IMR-90 (cell line): ENCODE measurements around the gene SERPINA12. TPM values are rescaled to one million over a fixed set of nuclear protein-coding genes. Genes with fewer than 3 reads are reported as not detected.

ENCODE experiments used
- ATAC-seq: fragments of 200-7000 bp; cut with Tn5 transposase; 2 replicates; pipeline ENCODE4 v1.9.1; 2020; ENCODE audit warnings: low read depth, mild to moderate bottlenecking, moderate library complexity
- BruUV-seq: library from RNA; stranded (reverse); fragments of 400-500 nt; replicated peaks from 2 replicates; lab custom pipeline; 2021; lab: Mats Ljungman, UMichigan
- CTCF ChIA-PET: fragments of 300-600 bp; formaldehyde crosslinking; extraction: SDS; loops from one replicate; lab custom pipeline; 2021; ENCODE audit warnings: antibody characterized with exemption; lab: Yijun Ruan, JAX
- POLR2A ChIA-PET: fragments of 300-600 bp; sonication (Branson Sonifier 250); formaldehyde crosslinking; loops from one replicate; lab custom pipeline; 2022; ENCODE audit warnings: antibody characterized with exemption; ENCODE audit not compliant: unreplicated experiment; lab: Charles Lee
- DNase-seq: peaks from one replicate; pipeline ENCODE4 v3.0.0; 2013
- H2AFZ ChIP-seq: replicated peaks from 2 replicates; pipeline ENCODE3; 2013; ENCODE audit warnings: low read length, mild to moderate bottlenecking; ENCODE audit not compliant: poor library complexity
- H2AK5ac ChIP-seq: 2 replicates; pipeline ENCODE4 v1.6.1; 2013; ENCODE audit warnings: low read depth, low read length, inconsistent platforms
- H2AK9ac ChIP-seq: replicated peaks from 2 replicates; pipeline ENCODE3; 2013; ENCODE audit warnings: mild to moderate bottlenecking, low read depth, low read length, moderate library complexity; ENCODE audit not compliant: poor library complexity
- H2BK120ac ChIP-seq: 2 replicates; pipeline ENCODE4 v1.6.1; 2013; ENCODE audit warnings: low read depth, low read length, inconsistent platforms
- H2BK15ac ChIP-seq: 3 replicates; pipeline ENCODE4 v1.6.1; 2013; ENCODE audit warnings: low read depth, low read length, inconsistent platforms
- H2BK20ac ChIP-seq: 2 replicates; pipeline ENCODE4 v1.6.1; 2013; ENCODE audit warnings: low read depth, mild to moderate bottlenecking, inconsistent platforms, low read length, moderate library complexity
- H2BK5ac ChIP-seq: 2 replicates; pipeline ENCODE4 v1.6.1; 2013; ENCODE audit warnings: mild to moderate bottlenecking, low read depth, low read length, inconsistent platforms; ENCODE audit not compliant: poor library complexity, severe bottlenecking
- H3K14ac ChIP-seq: replicated peaks from 2 replicates; pipeline ENCODE4 v1.6.1; 2013; ENCODE audit warnings: low read depth, low read length, inconsistent platforms
- H3K18ac ChIP-seq: 2 replicates; pipeline ENCODE4 v1.6.1; 2013; ENCODE audit warnings: low read depth, low read length, control low read depth
- H3K23ac ChIP-seq: 2 replicates; pipeline ENCODE4 v1.6.1; 2013; ENCODE audit warnings: low read depth, low read length, inconsistent platforms
- H3K27ac ChIP-seq: 2 replicates; pipeline ENCODE4 v1.5.1; 2013; ENCODE audit warnings: mild to moderate bottlenecking, control low read depth, low read length; ENCODE audit not compliant: insufficient read depth
- H3K27me3 ChIP-seq: 2 replicates; pipeline ENCODE4 v1.6.1; 2013; ENCODE audit warnings: low read length; ENCODE audit not compliant: control insufficient read depth, insufficient read depth
- H3K36me3 ChIP-seq: 2 replicates; pipeline ENCODE4 v1.6.1; 2013; ENCODE audit warnings: low read length, mixed read lengths; ENCODE audit not compliant: control insufficient read depth, insufficient read depth
- H3K4ac ChIP-seq: 2 replicates; pipeline ENCODE4 v1.6.1; 2013; ENCODE audit warnings: low read depth, low read length, inconsistent platforms
- H3K4me1 ChIP-seq: 2 replicates; pipeline ENCODE4 v1.6.1; 2013; ENCODE audit warnings: low read length, mixed read lengths; ENCODE audit not compliant: control insufficient read depth, insufficient read depth
- H3K4me2 ChIP-seq: 2 replicates; pipeline ENCODE4 v1.6.1; 2013; ENCODE audit warnings: low read depth, mild to moderate bottlenecking, control low read depth, low read length, moderate library complexity
- H3K4me3 ChIP-seq: 2 replicates; pipeline ENCODE4 v1.5.1; 2013; ENCODE audit warnings: low read depth, mild to moderate bottlenecking, control low read depth, low read length, moderate library complexity; ENCODE audit not compliant: insufficient read depth
- H3K56ac ChIP-seq: 2 replicates; pipeline ENCODE4 v1.6.1; 2013; ENCODE audit warnings: low read length, inconsistent platforms; ENCODE audit not compliant: insufficient read depth; ENCODE audit errors: extremely low read depth
- H3K79me1 ChIP-seq, 2 experiments: 2 replicates each; pipeline ENCODE4 v1.6.1; 2013; ENCODE audit warnings: low read length in 2 of 2, inconsistent platforms in 1 of 2, low read depth in 1 of 2
- H3K9ac ChIP-seq: 2 replicates; pipeline ENCODE4 v1.6.1; 2013; ENCODE audit warnings: low read depth, low read length, control low read depth
- H3K9me1 ChIP-seq: 2 replicates; pipeline ENCODE4 v1.6.1; 2013; ENCODE audit warnings: low read length, inconsistent platforms; ENCODE audit not compliant: insufficient read depth
- H3K9me3 ChIP-seq: 2 replicates; pipeline ENCODE4 v1.6.1; 2013; ENCODE audit warnings: low read length; ENCODE audit not compliant: control insufficient read depth, insufficient read depth
- H4K20me1 ChIP-seq: 2 replicates; pipeline ENCODE4 v1.6.1; 2013; ENCODE audit warnings: low read length, inconsistent platforms; ENCODE audit not compliant: insufficient read depth
- H4K5ac ChIP-seq: 2 replicates; pipeline ENCODE4 v1.6.1; 2013; ENCODE audit warnings: mild to moderate bottlenecking, low read depth, low read length, control low read depth
- H4K8ac ChIP-seq, 2 experiments: 2 replicates each; pipeline ENCODE4 v1.6.1; 2013; ENCODE audit warnings: low read depth in 2 of 2, low read length in 2 of 2, control low read depth in 1 of 2, inconsistent platforms in 1 of 2
- H4K91ac ChIP-seq: 2 replicates; pipeline ENCODE4 v1.6.1; 2013; ENCODE audit warnings: low read depth, low read length, inconsistent platforms; ENCODE audit not compliant: insufficient read depth
- BHLHE40 ChIP-seq: fragments of 150-350 bp; IDR thresholded peaks from 2 replicates; pipeline ENCODE4 v1.6.1; 2016; ENCODE audit warnings: mild to moderate bottlenecking, low read depth, low read length
- CHD1 ChIP-seq: IDR thresholded peaks from 2 replicates; pipeline ENCODE4 v1.6.1; 2012; ENCODE audit warnings: low read depth, low read length, improper control_type of control experiment
- FOS ChIP-seq: fragments of 150-350 bp; IDR thresholded peaks from 2 replicates; pipeline ENCODE4 v1.6.1; 2016; ENCODE audit warnings: low read depth, low read length
- RCOR1 ChIP-seq: IDR thresholded peaks from 2 replicates; pipeline ENCODE4 v1.6.1; 2012; ENCODE audit warnings: mild to moderate bottlenecking, low read length, improper control_type of control experiment; ENCODE audit not compliant: insufficient replicate concordance
- WGBS, 2 experiments: methylation state at CpG; one replicate each; pipeline versions ENCODE4 v1.1.5 to v1.1.7; 2013; ENCODE audit warnings: missing lambda C conversion rate in 2 of 2; ENCODE audit not compliant: insufficient read length in 1 of 2; ENCODE audit errors: extremely low coverage in 2 of 2; 5-methylcytosine and 5-hydroxymethylcytosine counted together
- dilution Hi-C: fragments of 300-500 bp; cut with HindIII; formaldehyde crosslinking; loops from one replicate; pipeline ENCODE4 v1.14.3; 2018; ENCODE audit warnings: low sequenced_read_pairs; ENCODE audit not compliant: unreplicated experiment
- in situ Hi-C: fragments of 300-500 bp; cut with MboI; formaldehyde crosslinking; loops from 3 replicates; pipeline ENCODE4 v1.14.3; 2019; ENCODE audit warnings: low sequenced_read_pairs, inconsistent platforms, mixed read lengths
- intact Hi-C: fragments of 100-400 bp; cut with micrococcal nuclease; formaldehyde crosslinking; loops from 2 replicates; pipeline ENCODE4 v1.10.0; 2022
- polyA plus RNA-seq, 3 experiments: library from polyadenylated mRNA; depleted of rRNA; stranded (reverse); fragments of >200 nt; gene quantifications; 2 replicates each; pipeline ENCODE4 v1.2.3, GENCODE V29; 2012; ENCODE audit warnings: low replicate concordance in 1 of 3
- total RNA-seq: library from RNA; depleted of rRNA; stranded (reverse); fragments of >200 nt; gene quantifications from 2 replicates; pipeline ENCODE4 v1.2.3, GENCODE V29; 2012
- TF ChIP-seq, protein P1 (sequence below): conservative IDR thresholded peaks from 2 replicates; pipeline ENCODE4 v1.5.1; 2012; ENCODE audit warnings: mild to moderate bottlenecking, low read depth, low read length, improper control_type of control experiment
- TF ChIP-seq, protein P2 (sequence below): fragments of 150-350 bp; IDR thresholded peaks from 2 replicates; pipeline ENCODE4 v1.6.1; 2016; ENCODE audit warnings: low read depth, mild to moderate bottlenecking, low read length, moderate library complexity, borderline replicate concordance

Gene SERPINA12
- total and polyA plus RNA-seq, 2 of the 4 experiments (the other 2 are of a cell fraction) = not detected

DNA sequence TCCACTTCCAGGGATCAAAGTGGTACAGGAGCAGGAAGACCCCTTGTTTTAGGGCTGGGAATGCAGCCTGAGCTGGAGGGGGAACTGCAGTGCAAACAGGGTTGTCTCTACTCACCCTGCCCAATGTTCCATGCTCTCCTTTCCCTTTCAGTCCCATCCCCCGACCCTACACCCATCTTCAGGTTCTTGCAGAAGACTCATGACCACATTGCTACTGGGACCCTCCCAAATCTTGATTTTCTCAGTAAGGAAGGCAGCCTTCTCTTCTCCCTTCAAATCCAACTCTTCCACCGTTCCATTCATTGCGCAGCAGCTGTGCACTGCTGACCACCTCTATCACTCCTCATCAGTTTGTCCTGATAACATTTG, 58.6 kb downstream of the SERPINA12 start:
- TF ChIP-seq BHLHE40 (no peak), FOS (no peak), RCOR1 (no peak), CHD1 (no peak)
- TF ChIP-seq, protein P1, sequence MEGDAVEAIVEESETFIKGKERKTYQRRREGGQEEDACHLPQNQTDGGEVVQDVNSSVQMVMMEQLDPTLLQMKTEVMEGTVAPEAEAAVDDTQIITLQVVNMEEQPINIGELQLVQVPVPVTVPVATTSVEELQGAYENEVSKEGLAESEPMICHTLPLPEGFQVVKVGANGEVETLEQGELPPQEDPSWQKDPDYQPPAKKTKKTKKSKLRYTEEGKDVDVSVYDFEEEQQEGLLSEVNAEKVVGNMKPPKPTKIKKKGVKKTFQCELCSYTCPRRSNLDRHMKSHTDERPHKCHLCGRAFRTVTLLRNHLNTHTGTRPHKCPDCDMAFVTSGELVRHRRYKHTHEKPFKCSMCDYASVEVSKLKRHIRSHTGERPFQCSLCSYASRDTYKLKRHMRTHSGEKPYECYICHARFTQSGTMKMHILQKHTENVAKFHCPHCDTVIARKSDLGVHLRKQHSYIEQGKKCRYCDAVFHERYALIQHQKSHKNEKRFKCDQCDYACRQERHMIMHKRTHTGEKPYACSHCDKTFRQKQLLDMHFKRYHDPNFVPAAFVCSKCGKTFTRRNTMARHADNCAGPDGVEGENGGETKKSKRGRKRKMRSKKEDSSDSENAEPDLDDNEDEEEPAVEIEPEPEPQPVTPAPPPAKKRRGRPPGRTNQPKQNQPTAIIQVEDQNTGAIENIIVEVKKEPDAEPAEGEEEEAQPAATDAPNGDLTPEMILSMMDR = no peak
- TF ChIP-seq, protein P2, sequence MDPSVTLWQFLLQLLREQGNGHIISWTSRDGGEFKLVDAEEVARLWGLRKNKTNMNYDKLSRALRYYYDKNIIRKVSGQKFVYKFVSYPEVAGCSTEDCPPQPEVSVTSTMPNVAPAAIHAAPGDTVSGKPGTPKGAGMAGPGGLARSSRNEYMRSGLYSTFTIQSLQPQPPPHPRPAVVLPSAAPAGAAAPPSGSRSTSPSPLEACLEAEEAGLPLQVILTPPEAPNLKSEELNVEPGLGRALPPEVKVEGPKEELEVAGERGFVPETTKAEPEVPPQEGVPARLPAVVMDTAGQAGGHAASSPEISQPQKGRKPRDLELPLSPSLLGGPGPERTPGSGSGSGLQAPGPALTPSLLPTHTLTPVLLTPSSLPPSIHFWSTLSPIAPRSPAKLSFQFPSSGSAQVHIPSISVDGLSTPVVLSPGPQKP = no peak

More for the DNA sequence above, 58.6 kb downstream of the SERPINA12 start:
- Histone ChIP-seq H2AK5ac (no peak overlapping the region), H2BK5ac (no peak overlapping the region), H3K14ac (no peak overlapping the region), H3K9ac (no peak overlapping the region), H3K9me3 (no peaks in the 10 kb centered on the region), H2BK20ac (no peak overlapping the region), H4K91ac (no peak overlapping the region), H3K36me3 (no peaks in the 10 kb centered on the region), H3K4ac (no peak overlapping the region), H4K5ac (no peak overlapping the region), H2BK120ac (no peak overlapping the region), H4K20me1 (no peaks in the 10 kb centered on the region), H2AFZ (no peak overlapping the region), H3K27ac (no peak overlapping the region), H3K4me3 (no peak overlapping the region), H3K4me1 (no peaks in the 10 kb centered on the region), H3K56ac (no peak overlapping the region), H3K18ac (no peak overlapping the region), H4K8ac (no peak overlapping the region), H3K9me1 (no peaks in the 10 kb centered on the region), H2BK15ac (no peak overlapping the region), H3K79me1 (no peaks in the 10 kb centered on the region), H3K23ac (no peak overlapping the region), H2AK9ac (no peak overlapping the region), H3K4me2 (no peak overlapping the region), H3K27me3 (no peaks in the 10 kb centered on the region; the same call in 1 of the 2 replicates)
- ChIA-PET CTCF (no interaction called here), POLR2A (no interaction called here)
- in situ Hi-C loops (no loop called here), dilution Hi-C loops (no loop called here), intact Hi-C loops (no loop called here)
- no TSS peak for BruUV-seq
- 20% methylated on average over 1 of the region's 3 CpGs; no CpG with 5 or more reads in 1 of the 2 experiments for WGBS, 2 experiments
- no peak for ATAC-seq
- no peak for DNase-seq
